CD4-positive, CD25-positive, alpha-beta regulatory T cell (primary cell): ENCODE data around the gene ACOT11. TPM values are rescaled to one million over a fixed set of nuclear protein-coding genes. Genes with fewer than 3 reads are reported as not detected.
A peak's percentile ranks its signal among the peaks of the same experiment; 100 is the strongest.

Experiments
- ATAC-seq, 2 donors: fragments of 150-1000 bp; cut with Tn5 transposase; one replicate each; pipeline ENCODE4 v1.10.0; 2021; ENCODE audit warnings: low read depth in 2 of 2, moderate number of reproducible peaks in 2 of 2, moderate library complexity in 1 of 2
- DNase-seq, 3 donors: peaks; one replicate each; pipeline versions ENCODE4 v3.0.0 to v3.0.0-alpha.2; 2012 to 2022; ENCODE audit warnings: mixed read lengths in 1 of 3
- H3K27ac ChIP-seq: one replicate; pipeline ENCODE4 v1.7.0; 2013; ENCODE audit warnings: mild to moderate bottlenecking, low read length; ENCODE audit not compliant: insufficient read depth, poor library complexity, severe bottlenecking
- H3K27me3 ChIP-seq: one replicate; pipeline ENCODE4 v1.7.0; 2013; ENCODE audit warnings: low read length; ENCODE audit not compliant: control insufficient read depth, insufficient read depth
- H3K36me3 ChIP-seq: one replicate; pipeline ENCODE4 v1.7.0; 2013; ENCODE audit warnings: mild to moderate bottlenecking, low read length, moderate library complexity; ENCODE audit not compliant: control insufficient read depth, insufficient read depth
- H3K4me1 ChIP-seq: 2 replicates; pipeline ENCODE4 v1.7.0; 2013; ENCODE audit warnings: mild to moderate bottlenecking, low read length; ENCODE audit not compliant: insufficient read depth, control insufficient read depth, poor library complexity, severe bottlenecking
- H3K4me3 ChIP-seq: one replicate; pipeline ENCODE4 v1.7.0; 2013; ENCODE audit warnings: low read depth, mild to moderate bottlenecking, low read length, moderate library complexity
- H3K9me3 ChIP-seq, 2 experiments: 1 replicate in 1 of 2; 2 replicates in 1 of 2; pipeline ENCODE4 v1.7.0; 2013; ENCODE audit warnings: low read length in 2 of 2, mild to moderate bottlenecking in 1 of 2, moderate library complexity in 1 of 2; ENCODE audit not compliant: control insufficient read depth in 2 of 2
- H3K27ac Mint-ChIP-seq, 3 donors: one replicate each; pipeline ENCODE4 v1.8.0; 2020 to 2022; ENCODE audit warnings: mild to moderate bottlenecking in 3 of 3, mixed read lengths in 3 of 3, moderate library complexity in 2 of 3
- H3K27me3 Mint-ChIP-seq: one replicate; pipeline ENCODE4 v1.8.0; 2022; ENCODE audit warnings: mild to moderate bottlenecking, mixed read lengths
- H3K36me3 Mint-ChIP-seq: one replicate; pipeline ENCODE4 v1.8.0; 2020; ENCODE audit warnings: mixed read lengths
- H3K4me1 Mint-ChIP-seq, 4 donors: one replicate each; pipeline ENCODE4 v1.8.0; 2020 to 2022; ENCODE audit warnings: mixed read lengths in 4 of 4, mild to moderate bottlenecking in 1 of 4
- H3K4me3 Mint-ChIP-seq, 4 donors: one replicate each; pipeline ENCODE4 v1.8.0; 2020 to 2022; ENCODE audit warnings: mild to moderate bottlenecking in 4 of 4, mixed read lengths in 4 of 4, moderate library complexity in 3 of 4
- H3K9me3 Mint-ChIP-seq, 7 donors: one replicate each; pipeline ENCODE4 v1.8.0; 2020 to 2022; ENCODE audit warnings: mixed read lengths in 7 of 7, mild to moderate bottlenecking in 3 of 7, moderate library complexity in 2 of 7
- polyA plus RNA-seq, 4 donors: library from polyadenylated mRNA; unstranded; fragments of 300-500 nt; fragmentation: Illumina TruSeq; gene quantifications; one replicate each; pipeline ENCODE4 v1.2.3, GENCODE V29; 2021
- total RNA-seq: library from RNA; stranded (reverse); gene quantifications from one replicate; pipeline ENCODE4 v1.2.3, GENCODE V29; 2022

Gene ACOT11
- total and polyA plus RNA-seq, 5 donors from 2014 or later = 0.15 to 0.36 (median 0.15) TPM; not detected in 2

DNA sequence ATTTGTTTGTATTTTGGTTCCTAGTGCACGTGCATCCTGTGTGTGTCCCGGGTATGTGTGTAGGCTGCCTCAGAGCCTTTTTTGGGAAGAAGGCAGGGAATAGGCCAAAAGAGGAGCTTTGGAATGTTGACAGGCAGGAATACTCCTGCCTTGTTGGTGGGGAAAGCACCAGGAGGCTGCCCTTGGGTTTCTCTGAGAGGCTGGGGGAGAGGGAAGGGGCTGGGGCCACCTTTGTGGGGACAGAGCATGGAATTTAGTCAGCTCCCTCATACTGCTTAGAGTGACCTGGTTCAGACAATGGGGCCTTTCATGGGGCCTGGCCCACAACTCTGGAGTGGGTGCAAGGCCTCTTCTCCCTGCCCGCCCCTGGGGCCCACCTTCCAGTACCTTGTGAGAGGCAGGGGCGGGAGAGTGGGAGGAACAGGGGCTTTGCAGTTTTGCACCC lies 31.3 kb downstream of the ACOT11 start:
- Mint-ChIP-seq H3K36me3 (no peaks in the 10 kb centered on the region), H3K9me3 (no peaks in the 10 kb centered on the region), H3K27ac (no peak overlapping the region), H3K4me3 (no peak overlapping the region), H3K27me3 (no peaks in the 10 kb centered on the region), H3K4me1 (no peaks in the 10 kb centered on the region)
- Histone ChIP-seq H3K27ac (no peak overlapping the region), H3K4me3 (no peak overlapping the region), H3K27me3 (no peaks in the 10 kb centered on the region), H3K9me3 (no peaks in the 10 kb centered on the region), H3K36me3 (no peaks in the 10 kb centered on the region), H3K4me1 (no peaks in the 10 kb centered on the region)
- ATAC-seq = no peak
- DNase-seq = no peak

GRCh38 chr1:54580856-54581550 lies 33.0 kb downstream of the ACOT11 start:
- H3K4me1 Mint-ChIP-seq = no peaks in the 10 kb centered on the region
- DNase-seq (no peak), ATAC-seq (no peak)
- H3K27ac Mint-ChIP-seq = peak overlapping the region in 1 of 3 donors; percentile 82
- no peaks in the 10 kb centered on the region for H3K27me3 Mint-ChIP-seq
- H3K36me3 Mint-ChIP-seq = no peaks in the 10 kb centered on the region
- H3K27ac ChIP-seq = no peak overlapping the region
- no peaks in the 10 kb centered on the region for H3K27me3 ChIP-seq
- no peaks in the 10 kb centered on the region for H3K4me1 ChIP-seq
- no peaks in the 10 kb centered on the region for H3K9me3 Mint-ChIP-seq
- no peak overlapping the region for H3K4me3 ChIP-seq
- H3K36me3 ChIP-seq = no peaks in the 10 kb centered on the region
- H3K9me3 ChIP-seq = no peaks in the 10 kb centered on the region
- no peak overlapping the region for H3K4me3 Mint-ChIP-seq

- Mint-ChIP-seq H3K4me3 (no peak overlapping the region), H3K4me1 (no peaks in the 10 kb centered on the region), H3K36me3 (no peaks in the 10 kb centered on the region), H3K27ac (no peak overlapping the region), H3K9me3 (no peaks in the 10 kb centered on the region), H3K27me3 (no peaks in the 10 kb centered on the region)
- Histone ChIP-seq H3K27me3 (no peaks in the 10 kb centered on the region), H3K27ac (no peak overlapping the region), H3K4me1 (no peaks in the 10 kb centered on the region), H3K9me3 (no peaks in the 10 kb centered on the region), H3K36me3 (no peaks in the 10 kb centered on the region), H3K4me3 (no peak overlapping the region)
- ATAC-seq (no peak), DNase-seq (no peak)
Observed at GRCh38 chr1:54581621-54582035, 33.6 kb downstream of the ACOT11 start.

DNA sequence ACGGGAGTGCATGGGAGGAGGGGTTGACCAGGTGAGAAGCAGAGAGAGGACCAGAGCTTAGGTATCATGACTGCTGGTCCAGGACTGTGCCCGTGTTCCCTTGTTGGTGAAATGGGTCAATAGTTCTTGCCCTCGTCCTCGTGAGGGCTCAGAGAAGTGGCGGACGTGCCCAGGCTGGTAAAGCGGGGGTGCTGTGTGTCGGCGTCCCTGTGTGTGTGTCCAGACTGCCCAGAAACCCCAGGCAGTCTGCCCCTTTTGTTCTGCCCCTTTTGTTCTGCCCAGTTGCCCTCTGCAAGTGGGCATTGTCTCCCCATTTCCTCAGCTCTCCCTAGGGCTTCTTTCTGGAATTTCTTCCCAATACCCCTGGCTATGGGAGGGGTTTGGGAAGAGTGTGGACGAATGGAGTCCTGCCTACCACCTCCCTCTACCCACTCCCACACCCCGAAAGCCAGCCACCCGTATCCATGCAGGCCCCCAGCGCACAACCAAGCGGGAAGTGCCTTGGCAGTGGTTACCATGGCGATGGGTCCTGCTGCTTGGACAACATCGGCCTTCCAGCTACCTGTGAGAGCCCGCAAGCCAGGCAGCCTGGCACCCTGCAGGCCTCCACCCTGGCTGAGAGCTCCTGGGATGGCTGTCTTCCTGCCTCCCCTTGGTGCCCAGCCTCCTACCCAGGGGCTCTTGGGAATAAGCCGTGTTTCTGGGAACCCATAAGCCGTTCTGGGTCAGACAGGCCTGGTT lies 34.7 kb downstream of the ACOT11 start:
- H3K4me1 ChIP-seq = no peaks in the 10 kb centered on the region
- no peak overlapping the region for H3K27ac Mint-ChIP-seq
- H3K4me3 ChIP-seq = no peak overlapping the region
- H3K27me3 ChIP-seq = no peaks in the 10 kb centered on the region
- no peak for ATAC-seq
- no peaks in the 10 kb centered on the region for H3K4me1 Mint-ChIP-seq
- no peaks in the 10 kb centered on the region for H3K9me3 Mint-ChIP-seq
- no peaks in the 10 kb centered on the region for H3K36me3 ChIP-seq
- H3K36me3 Mint-ChIP-seq = no peaks in the 10 kb centered on the region
- no peak for DNase-seq
- no peaks in the 10 kb centered on the region for H3K9me3 ChIP-seq
- no peaks in the 10 kb centered on the region for H3K27me3 Mint-ChIP-seq
- H3K27ac ChIP-seq = no peak overlapping the region
- no peak overlapping the region for H3K4me3 Mint-ChIP-seq

DNA sequence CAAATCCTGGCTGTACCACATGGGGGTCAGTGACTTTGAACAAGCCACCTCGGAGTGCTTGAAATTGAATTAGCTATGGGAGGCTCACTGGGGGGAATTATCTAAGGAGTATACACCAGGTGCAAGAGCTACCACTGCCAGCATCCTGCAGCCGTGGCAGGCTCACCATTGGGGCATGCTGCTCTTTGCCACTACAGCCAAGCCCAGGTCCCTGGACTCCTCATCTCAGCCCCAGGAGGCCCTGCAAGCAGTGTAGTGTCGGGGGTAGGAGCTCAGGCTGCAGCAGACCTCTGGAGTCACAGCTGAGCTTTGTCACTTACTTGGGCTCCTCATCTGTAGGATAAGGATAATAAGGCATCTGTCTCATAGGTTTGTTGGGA lies 35.3 kb downstream of the ACOT11 start:
- no peaks in the 10 kb centered on the region for H3K9me3 Mint-ChIP-seq
- Histone ChIP-seq H3K4me3 (no peak overlapping the region), H3K36me3 (no peaks in the 10 kb centered on the region), H3K27ac (no peak overlapping the region), H3K4me1 (no peaks in the 10 kb centered on the region), H3K27me3 (no peaks in the 10 kb centered on the region), H3K9me3 (no peaks in the 10 kb centered on the region)
- no peak overlapping the region for H3K4me3 Mint-ChIP-seq
- no peaks in the 10 kb centered on the region for H3K4me1 Mint-ChIP-seq
- H3K27me3 Mint-ChIP-seq = no peaks in the 10 kb centered on the region
- no peak for ATAC-seq
- no peak overlapping the region for H3K27ac Mint-ChIP-seq
- no peak for DNase-seq
- H3K36me3 Mint-ChIP-seq = no peaks in the 10 kb centered on the region

- Mint-ChIP-seq H3K4me1 (peaks cover 0 to 4% (median 0%) of the 10 kb centered on the region in 4 donors), H3K27me3 (no peaks in the 10 kb centered on the region), H3K4me3 (no peak overlapping the region), H3K9me3 (no peaks in the 10 kb centered on the region), H3K36me3 (no peaks in the 10 kb centered on the region), H3K27ac (no peak overlapping the region)
- no peaks in the 10 kb centered on the region for H3K9me3 ChIP-seq
- no peaks in the 10 kb centered on the region for H3K36me3 ChIP-seq
- no peak overlapping the region for H3K27ac ChIP-seq
- H3K27me3 ChIP-seq = no peaks in the 10 kb centered on the region
- no peak overlapping the region for H3K4me3 ChIP-seq
- ATAC-seq (no peak), DNase-seq (no peak)
- H3K4me1 ChIP-seq = no peaks in the 10 kb centered on the region
Observed at GRCh38 chr1:54583871-54584270, 35.8 kb downstream of the ACOT11 start.

DNA sequence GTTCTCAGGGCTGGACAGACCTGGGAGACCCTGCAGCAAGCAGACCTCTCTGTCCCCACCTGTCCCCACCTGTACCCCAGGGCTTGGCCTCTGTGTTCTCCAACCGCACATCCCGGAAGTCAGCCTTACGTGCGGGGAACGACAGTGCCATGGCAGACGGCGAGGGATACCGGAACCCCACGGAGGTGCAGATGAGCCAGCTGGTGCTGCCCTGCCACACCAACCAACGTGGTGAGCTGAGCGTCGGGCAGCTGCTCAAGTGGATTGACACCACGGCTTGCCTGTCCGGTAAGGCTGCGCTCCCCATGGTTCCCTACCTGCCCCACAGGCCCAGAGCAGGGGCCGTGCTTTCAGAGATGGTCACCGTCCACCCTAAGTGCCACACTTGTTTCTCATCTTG lies 36.5 kb downstream of the ACOT11 start:
- Histone ChIP-seq H3K4me1 (no peaks in the 10 kb centered on the region), H3K27ac (no peak overlapping the region), H3K36me3 (no peaks in the 10 kb centered on the region), H3K9me3 (no peaks in the 10 kb centered on the region), H3K27me3 (no peaks in the 10 kb centered on the region), H3K4me3 (no peak overlapping the region)
- Mint-ChIP-seq H3K9me3 (no peaks in the 10 kb centered on the region), H3K4me3 (no peak overlapping the region), H3K4me1 (peaks cover 0 to 4% (median 0%) of the 10 kb centered on the region in 4 donors), H3K27me3 (no peaks in the 10 kb centered on the region), H3K36me3 (no peaks in the 10 kb centered on the region), H3K27ac (no peak overlapping the region)
- DNase-seq = no peak
- no peak for ATAC-seq
